Left renal cortex interstitium (tissue), 4 donors: ENCODE measurements around the gene SMARCA2. TPM values are rescaled to one million over a fixed set of nuclear protein-coding genes. Genes with fewer than 3 reads are reported as not detected.

ENCODE experiments used
- DNase-seq, 4 donors: peaks; one replicate each; pipeline ENCODE4 v3.0.0-alpha.2; 2013; ENCODE audit warnings: low read depth in 4 of 4, low spot score in 2 of 4, missing footprints in 1 of 4
- polyA plus RNA-seq, 4 donors: library from polyadenylated mRNA; unstranded; fragments of 120-200 nt; gene quantifications; one replicate each; pipeline ENCODE4 v1.2.1, GENCODE V29; 2013; ENCODE audit not compliant: insufficient read length in 4 of 4

SMARCA2 gene
- polyA plus RNA-seq, 4 donors, result 89.4 to 162 (median 117) TPM

GRCh38 chr9:2199999-2200796, 185.1 kb downstream of the SMARCA2 start:
- no peak for DNase-seq

- no peak for DNase-seq
Observed at GRCh38 chr9:2208465-2208864, 193.3 kb downstream of the SMARCA2 start.

- no peak for DNase-seq
Observed at GRCh38 chr9:2208991-2209390, 193.8 kb downstream of the SMARCA2 start.

GRCh38 chr9:2209400-2209799, 194.3 kb downstream of the SMARCA2 start:
- DNase-seq, result no peak

DNA sequence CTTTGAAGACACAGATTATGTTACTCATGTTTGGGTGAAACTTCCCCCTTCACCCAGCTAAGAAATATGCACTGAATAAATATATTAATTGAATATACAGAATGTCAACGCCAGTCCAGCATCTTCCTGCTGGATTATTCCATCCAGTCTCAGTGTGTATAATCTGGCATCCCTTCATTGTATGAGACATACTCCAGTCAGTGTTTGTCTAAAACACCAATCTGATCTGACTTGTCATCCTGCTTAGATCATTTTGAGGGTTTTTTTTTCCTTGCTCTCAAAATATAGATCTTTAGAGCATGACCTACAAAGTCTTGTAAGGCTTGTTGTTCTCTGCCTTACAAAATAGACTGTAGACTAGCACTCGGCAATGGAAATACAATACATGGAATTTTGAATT, 195.1 kb downstream of the SMARCA2 start:
- no peak for DNase-seq

DNA sequence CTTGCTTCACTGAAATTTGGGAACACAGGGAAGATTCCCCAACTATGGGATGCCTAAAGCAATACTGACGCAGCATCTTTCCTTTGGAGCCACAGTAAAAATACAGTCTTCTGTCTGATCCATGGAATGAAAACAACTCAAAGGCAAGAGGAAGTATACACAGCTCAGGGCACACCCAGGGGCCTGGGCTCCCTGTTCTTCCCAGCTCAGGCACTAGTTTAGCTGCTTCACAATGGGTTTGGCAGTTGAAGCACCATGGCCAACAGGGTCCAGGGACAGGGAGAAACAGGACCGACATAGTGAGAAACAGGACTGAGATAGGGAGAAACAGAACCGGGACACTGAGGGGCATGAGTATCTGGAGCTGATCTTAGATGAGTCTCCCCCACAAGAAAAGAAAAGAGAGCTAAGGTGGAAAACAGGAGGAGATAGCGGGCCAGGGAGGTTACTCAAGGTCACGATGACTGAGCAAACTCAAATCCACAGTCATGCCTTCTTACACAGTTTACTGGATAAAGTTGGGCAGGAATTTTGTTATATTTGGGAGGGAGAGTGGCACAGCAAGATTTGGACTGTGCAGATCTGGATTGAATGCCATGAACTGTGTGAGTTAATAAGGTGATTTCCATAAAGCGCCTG, 198.8 kb downstream of the SMARCA2 start:
- no peak for DNase-seq

GRCh38 chr9:2214707-2215106, 199.6 kb downstream of the SMARCA2 start:
- DNase-seq, result no peak

DNA sequence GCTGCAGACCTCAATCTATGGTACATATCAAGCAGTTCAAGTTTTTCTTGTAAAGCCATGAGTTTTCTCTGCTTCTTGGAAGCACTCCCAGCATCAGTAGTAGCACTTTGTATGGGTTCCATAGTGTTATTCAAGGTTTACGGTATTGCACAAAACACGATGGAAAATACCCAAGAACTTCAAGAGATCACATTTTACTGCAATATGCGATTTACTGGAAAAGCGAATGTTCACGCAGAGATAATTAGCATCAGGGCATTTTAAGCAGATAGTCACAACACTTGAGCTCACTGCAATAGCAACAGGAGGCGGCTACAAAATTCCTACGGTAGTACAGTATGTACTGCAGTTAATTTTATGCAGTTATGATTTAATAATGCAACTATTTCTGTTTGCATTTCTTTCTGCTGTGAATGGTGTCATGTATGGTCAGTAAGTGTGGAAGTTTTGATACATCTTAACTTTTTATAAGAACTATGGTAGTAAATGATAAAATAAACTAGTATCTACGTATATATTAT, 200.8 kb downstream of the SMARCA2 start:
- DNase-seq, result no peak

- no peak for DNase-seq
Observed at GRCh38 chr9:2216591-2216990, 201.4 kb downstream of the SMARCA2 start.

DNA sequence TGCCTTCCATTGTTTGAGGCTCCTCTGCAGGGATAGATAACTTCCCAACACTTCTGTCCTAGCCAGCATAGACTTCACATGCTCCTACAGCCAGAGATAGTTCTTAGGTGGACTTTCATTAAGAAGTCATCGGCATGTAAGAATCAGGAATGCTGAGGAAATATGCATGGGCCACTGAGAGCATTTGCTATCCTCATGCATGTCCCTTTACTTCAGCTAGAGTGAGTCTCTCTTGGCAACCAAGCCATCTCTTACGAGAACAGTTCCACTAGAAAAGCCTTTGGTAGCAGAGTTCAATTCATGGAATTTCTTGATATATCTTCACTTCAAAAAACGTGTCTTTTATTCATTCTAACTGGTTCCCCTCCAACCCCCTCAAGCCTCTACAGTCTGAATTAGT, 202.4 kb downstream of the SMARCA2 start:
- no peak for DNase-seq

- no peak for DNase-seq
Observed at GRCh38 chr9:2220036-2220435, 204.9 kb downstream of the SMARCA2 start.

DNA sequence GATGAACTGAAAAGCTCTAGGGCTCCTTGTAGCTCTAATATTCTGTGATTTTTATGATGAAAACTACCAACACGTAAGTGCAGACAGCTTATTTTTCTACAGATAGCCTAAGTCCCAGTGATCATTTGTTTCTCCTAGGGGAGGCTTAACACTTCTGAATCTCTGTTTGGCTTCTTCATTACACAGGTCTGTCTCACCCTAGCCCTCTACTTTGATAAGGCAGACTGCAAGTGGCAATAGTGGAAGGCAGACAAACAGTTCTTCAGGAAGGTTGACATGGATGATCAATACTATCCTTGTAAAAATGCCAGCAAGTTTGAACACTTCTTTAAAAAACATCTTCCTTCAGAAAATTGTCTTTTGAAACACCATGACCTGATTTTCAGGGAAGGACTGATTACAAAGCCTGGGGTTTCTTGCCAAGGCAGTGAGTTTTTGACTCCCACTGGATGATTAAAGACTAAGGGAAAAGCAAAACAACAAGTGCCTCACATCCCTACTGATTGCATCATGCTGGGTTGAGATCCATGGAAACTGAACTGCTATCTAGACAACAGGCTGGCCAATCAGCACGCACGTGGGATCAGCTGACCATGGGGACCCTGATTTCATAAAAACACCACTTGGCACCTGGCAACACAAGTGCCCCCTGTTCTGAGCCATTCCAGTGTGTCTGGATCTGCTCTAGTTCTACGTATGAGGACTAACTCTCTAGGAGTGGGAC, 212.2 kb downstream of the SMARCA2 start:
- no peak for DNase-seq

DNA sequence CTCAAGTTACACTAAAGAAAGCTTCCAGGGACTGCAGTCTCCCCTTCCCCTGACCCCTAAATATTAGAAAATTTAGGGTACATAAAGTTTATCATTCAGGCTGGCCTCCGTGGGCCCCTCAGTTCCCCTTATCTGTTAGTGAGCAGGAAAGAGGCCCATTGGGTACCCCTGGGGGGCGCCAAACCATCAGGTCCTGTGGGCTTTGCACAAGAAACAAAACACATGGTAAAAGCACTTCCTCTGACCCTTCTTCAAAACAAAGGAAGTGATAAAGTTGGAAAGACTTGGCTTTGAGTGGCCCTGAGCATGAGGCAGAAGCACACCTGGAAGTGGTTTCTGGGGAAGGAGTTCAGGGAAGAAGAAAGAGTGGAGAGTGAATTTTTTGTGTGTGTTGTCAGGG, 213.0 kb downstream of the SMARCA2 start:
- DNase-seq, result no peak

DNA sequence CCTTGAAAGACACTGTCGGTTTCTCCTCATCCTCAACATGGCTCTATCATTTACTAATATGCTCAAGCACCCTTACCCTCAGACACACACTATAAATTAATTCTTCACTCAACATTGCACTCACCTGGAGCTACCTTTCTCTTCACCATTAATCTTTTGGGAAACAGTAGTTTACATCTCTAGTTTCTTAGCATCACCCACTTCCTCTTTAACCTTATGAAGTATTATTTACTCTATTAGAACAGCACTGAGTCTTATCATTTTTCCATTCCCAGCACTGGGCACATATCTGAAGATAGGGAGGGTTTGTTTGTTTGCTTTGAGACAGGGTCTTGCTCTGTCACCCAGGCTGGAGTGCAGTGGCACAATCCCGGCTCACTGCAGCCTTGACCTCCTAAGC, 213.5 kb downstream of the SMARCA2 start:
- no peak for DNase-seq

GRCh38 chr9:2229109-2229721, 214.1 kb downstream of the SMARCA2 start:
- no peak for DNase-seq

GRCh38 chr9:2230362-2230761, 215.2 kb downstream of the SMARCA2 start:
- no peak for DNase-seq

GRCh38 chr9:2231101-2231500, 216.0 kb downstream of the SMARCA2 start:
- DNase-seq, result no peak

DNA sequence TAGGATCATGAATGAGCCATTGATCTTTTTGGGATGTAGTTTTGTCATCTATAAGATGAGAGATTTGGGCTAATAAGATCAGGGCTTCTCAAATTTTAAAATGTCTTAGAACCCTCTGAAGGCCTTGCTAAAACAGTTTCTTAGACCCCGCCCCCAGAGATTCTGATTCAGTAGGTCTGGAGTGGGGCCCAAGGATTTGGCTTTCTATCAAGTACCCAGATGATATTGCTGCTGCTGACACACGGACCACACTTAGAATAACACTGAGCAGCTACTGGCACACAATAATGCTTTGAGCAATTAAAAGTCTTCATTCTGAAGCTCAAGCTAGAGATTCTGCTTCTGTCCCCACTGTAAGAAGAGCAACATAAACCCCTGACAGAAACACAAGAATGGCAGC, 216.7 kb downstream of the SMARCA2 start:
- no peak for DNase-seq

DNA sequence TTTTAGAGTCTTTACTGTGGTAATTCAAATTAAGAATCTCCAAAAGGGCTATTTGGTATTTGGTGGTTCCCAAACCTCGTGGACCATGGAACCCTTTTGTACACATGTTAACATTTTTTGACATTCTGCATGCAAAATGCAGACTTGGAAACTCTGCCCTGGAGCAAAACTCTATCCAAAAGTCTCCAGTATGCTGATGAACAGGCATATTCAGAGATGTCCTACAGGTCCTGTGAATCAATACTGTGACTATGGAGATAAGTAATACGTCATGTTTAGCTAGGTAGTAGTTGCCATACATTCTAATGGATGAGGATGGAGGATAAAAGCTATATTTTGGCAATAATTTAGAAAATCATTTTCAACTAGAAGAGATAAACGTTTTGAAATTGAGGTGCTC, 218.1 kb downstream of the SMARCA2 start:
- DNase-seq, result no peak

- DNase-seq, result peak in 3 of 4 donors; percentile 36 to 51 (median 49)
Observed at GRCh38 chr9:2234371-2234893, 219.3 kb downstream of the SMARCA2 start.

DNA sequence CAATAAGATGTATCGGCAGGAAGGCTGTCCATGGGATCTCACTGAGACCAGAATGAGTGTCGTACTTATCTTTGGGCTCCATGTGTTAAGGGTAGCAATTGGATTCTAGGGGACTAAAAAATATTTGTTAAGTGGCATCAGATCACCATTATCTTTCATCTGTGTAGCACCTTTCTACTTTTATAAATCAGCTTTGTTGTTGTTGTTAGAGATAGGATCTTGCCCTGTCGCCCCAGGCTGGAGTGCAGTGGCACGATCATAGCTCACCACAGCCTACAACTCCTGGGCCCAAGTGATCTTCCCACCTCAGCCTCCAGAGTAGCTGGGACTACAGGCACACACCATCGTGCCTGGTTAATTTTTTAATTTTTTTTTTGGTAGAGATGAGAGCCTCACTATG, 220.5 kb downstream of the SMARCA2 start:
- DNase-seq, result no peak
